Retinal pigment epithelial cell (primary cell): ENCODE measurements around the gene IGHMBP2.

ENCODE experiments used
- DNase-seq: peaks from one replicate; pipeline ENCODE4 v3.0.0-alpha.2; 2010; ENCODE audit warnings: low read depth
- H3K4me3 ChIP-seq: 2 replicates; pipeline ENCODE4 v1.5.1; 2011; ENCODE audit warnings: mild to moderate bottlenecking, low read length, control low read depth, moderate library complexity
- CTCF ChIP-seq: conservative IDR thresholded peaks from 2 replicates; pipeline ENCODE4 v1.5.1; 2011; ENCODE audit warnings: low read depth, low read length, control low read depth, inconsistent platforms

Gene IGHMBP2

GRCh38 chr11:68891351-68891948 lies 12.2 kb upstream of the IGHMBP2 start:
- no peak overlapping the region for H3K4me3 ChIP-seq
- TF ChIP-seq CTCF: no peak
- no peak for DNase-seq

- no peak overlapping the region for H3K4me3 ChIP-seq
- TF ChIP-seq CTCF: no peak
- no peak for DNase-seq
Observed at GRCh38 chr11:68892576-68892975, 11.1 kb upstream of the IGHMBP2 start.

- no peak overlapping the region for H3K4me3 ChIP-seq
- no peak for TF ChIP-seq CTCF
- DNase-seq: no peak
Observed at GRCh38 chr11:68893282-68893681, 10.4 kb upstream of the IGHMBP2 start.

- TF ChIP-seq CTCF: no peak
- H3K4me3 ChIP-seq: no peak overlapping the region
- DNase-seq: no peak
Observed at GRCh38 chr11:68896171-68896959, 7.3 kb upstream of the IGHMBP2 start.

- no peak for DNase-seq
- H3K4me3 ChIP-seq: no peak overlapping the region
- no peak for TF ChIP-seq CTCF
Observed at GRCh38 chr11:68897441-68897840, 6.2 kb upstream of the IGHMBP2 start.

GRCh38 chr11:68900835-68901381 lies 2.8 kb upstream of the IGHMBP2 start:
- no peak for TF ChIP-seq CTCF
- DNase-seq: no peak
- H3K4me3 ChIP-seq: no peak overlapping the region
